GM12801 (cell line): ENCODE data around the gene ANKRD17.

ENCODE experiments used
- CTCF ChIP-seq: IDR thresholded peaks from one replicate; pipeline ENCODE4 v1.5.1; 2011; ENCODE audit warnings: control low read depth; ENCODE audit not compliant: insufficient read length; ENCODE audit errors: extremely low read depth

The ANKRD17 gene

GRCh38 chr4:73066445-73066844 lies 192.2 kb downstream of the ANKRD17 start:
- TF ChIP-seq CTCF: no peak

GRCh38 chr4:73064536-73064935 lies 194.1 kb downstream of the ANKRD17 start:
- no peak for TF ChIP-seq CTCF

GRCh38 chr4:73055241-73055897 lies 203.2 kb downstream of the ANKRD17 start:
- TF ChIP-seq CTCF: no peak

- TF ChIP-seq CTCF: no peak
Observed at GRCh38 chr4:73053974-73054480, 204.6 kb downstream of the ANKRD17 start.

GRCh38 chr4:73053076-73053475 lies 205.5 kb downstream of the ANKRD17 start:
- no peak for TF ChIP-seq CTCF

- TF ChIP-seq CTCF: no peak
Observed at GRCh38 chr4:73051625-73052024, 207.0 kb downstream of the ANKRD17 start.

- no peak for TF ChIP-seq CTCF
Observed at GRCh38 chr4:73045879-73046278, 212.7 kb downstream of the ANKRD17 start.
